Measurements from ENCODE around the gene AP5Z1.

Gene AP5Z1

GRCh38 chr7:4738711-4739527 is 36.5 kb upstream of the AP5Z1 start:
- Mint-ChIP-seq H3K4me3 (peak overlapping the region; percentile 50), H3K4me1 (ENCODE audit: low read depth) (peaks cover 60% of the 10 kb centered on the region), H3K9me3 (no peaks in the 10 kb centered on the region), H3K27me3 (no peaks in the 10 kb centered on the region), H3K27ac (peak overlapping the region; percentile 72), H3K36me3 (ENCODE audit: low read depth) (peaks cover 56% of the 10 kb centered on the region)
- intact Hi-C loops (cut with micrococcal nuclease): loop anchor here (5.0 kb wide), 1 partner anchor 37 kb away; no protein-coding TSS in a partner anchor

GRCh38 chr7:4739528-4739992 is 35.9 kb upstream of the AP5Z1 start:
- no peak overlapping the region for H3K4me3 Mint-ChIP-seq
- peaks cover 61% of the 10 kb centered on the region for H3K4me1 Mint-ChIP-seq (ENCODE audit: low read depth)
- H3K27ac Mint-ChIP-seq: peak overlapping the region; percentile 72
- H3K9me3 Mint-ChIP-seq: no peaks in the 10 kb centered on the region
- intact Hi-C loops (cut with micrococcal nuclease): loop anchor here (5.0 kb wide), 1 partner anchor 37 kb away; no protein-coding TSS in a partner anchor
- peaks cover 61% of the 10 kb centered on the region for H3K36me3 Mint-ChIP-seq (ENCODE audit: low read depth)
- no peaks in the 10 kb centered on the region for H3K27me3 Mint-ChIP-seq

- peaks cover 62% of the 10 kb centered on the region for H3K4me1 Mint-ChIP-seq (ENCODE audit: low read depth)
- H3K27me3 Mint-ChIP-seq: no peaks in the 10 kb centered on the region
- H3K27ac Mint-ChIP-seq: no peak overlapping the region
- H3K4me3 Mint-ChIP-seq: no peak overlapping the region
- intact Hi-C loops (cut with micrococcal nuclease): no loop called here
- H3K9me3 Mint-ChIP-seq: no peaks in the 10 kb centered on the region
- H3K36me3 Mint-ChIP-seq (ENCODE audit: low read depth): peaks cover 50% of the 10 kb centered on the region
Measured at GRCh38 chr7:4740796-4741195, 34.6 kb upstream of the AP5Z1 start.

GRCh38 chr7:4742051-4742573 is 33.3 kb upstream of the AP5Z1 start:
- intact Hi-C loops (cut with micrococcal nuclease): no loop called here
- H3K4me1 Mint-ChIP-seq (ENCODE audit: low read depth): peaks cover 61% of the 10 kb centered on the region
- no peaks in the 10 kb centered on the region for H3K9me3 Mint-ChIP-seq
- H3K4me3 Mint-ChIP-seq: no peak overlapping the region
- no peak overlapping the region for H3K27ac Mint-ChIP-seq
- no peaks in the 10 kb centered on the region for H3K27me3 Mint-ChIP-seq
- H3K36me3 Mint-ChIP-seq (ENCODE audit: low read depth): peaks cover 50% of the 10 kb centered on the region

- H3K4me1 Mint-ChIP-seq (ENCODE audit: low read depth): peaks cover 61% of the 10 kb centered on the region
- H3K27me3 Mint-ChIP-seq: no peaks in the 10 kb centered on the region
- intact Hi-C loops (cut with micrococcal nuclease): no loop called here
- H3K9me3 Mint-ChIP-seq: no peaks in the 10 kb centered on the region
- no peak overlapping the region for H3K4me3 Mint-ChIP-seq
- peaks cover 52% of the 10 kb centered on the region for H3K36me3 Mint-ChIP-seq (ENCODE audit: low read depth)
- peak overlapping the region; percentile 95 for H3K27ac Mint-ChIP-seq
Measured at GRCh38 chr7:4742852-4743251, 32.6 kb upstream of the AP5Z1 start.

GRCh38 chr7:4744391-4745264 is 30.8 kb upstream of the AP5Z1 start:
- Mint-ChIP-seq H3K36me3 (ENCODE audit: low read depth) (peaks cover 70% of the 10 kb centered on the region), H3K4me3 (peak overlapping the region; percentile 75), H3K27ac (peak overlapping the region; percentile 95), H3K27me3 (no peaks in the 10 kb centered on the region), H3K4me1 (ENCODE audit: low read depth) (peaks cover 63% of the 10 kb centered on the region), H3K9me3 (no peaks in the 10 kb centered on the region)
- intact Hi-C loops (cut with micrococcal nuclease): loop anchor here (2.0 to 5.0 kb wide), 4 partner anchors 18 to 102 kb away; partner anchors contain the start of gene AP5Z1

- Mint-ChIP-seq H3K27ac (peak overlapping the region; percentile 95), H3K4me1 (ENCODE audit: low read depth) (peaks cover 58% of the 10 kb centered on the region), H3K27me3 (no peaks in the 10 kb centered on the region), H3K4me3 (peak overlapping the region; percentile 75), H3K9me3 (no peaks in the 10 kb centered on the region), H3K36me3 (ENCODE audit: low read depth) (peaks cover 77% of the 10 kb centered on the region)
- intact Hi-C loops (cut with micrococcal nuclease): loop anchor here (2.0 to 5.0 kb wide), 4 partner anchors 19 to 103 kb away; partner anchors contain the start of gene AP5Z1
Measured at GRCh38 chr7:4745265-4745919, 30.0 kb upstream of the AP5Z1 start.

GRCh38 chr7:4745971-4746919 is 29.2 kb upstream of the AP5Z1 start:
- Mint-ChIP-seq H3K36me3 (ENCODE audit: low read depth) (peaks cover 77% of the 10 kb centered on the region), H3K4me1 (ENCODE audit: low read depth) (peaks cover 58% of the 10 kb centered on the region), H3K27ac (peak overlapping the region; percentile 95), H3K9me3 (no peaks in the 10 kb centered on the region), H3K27me3 (no peaks in the 10 kb centered on the region), H3K4me3 (peak overlapping the region; percentile 75)
- intact Hi-C loops (cut with micrococcal nuclease): loop anchor here (2.0 to 5.0 kb wide), 4 partner anchors 19 to 104 kb away; partner anchors contain the start of gene AP5Z1

GRCh38 chr7:4747013-4747412 is 28.4 kb upstream of the AP5Z1 start:
- peak overlapping the region; percentile 42 for H3K27ac Mint-ChIP-seq
- peaks cover 58% of the 10 kb centered on the region for H3K4me1 Mint-ChIP-seq (ENCODE audit: low read depth)
- intact Hi-C loops (cut with micrococcal nuclease): loop anchor here (5.0 kb wide), 2 partner anchors 35 to 105 kb away; no protein-coding TSS in a partner anchor
- H3K36me3 Mint-ChIP-seq (ENCODE audit: low read depth): peaks cover 75% of the 10 kb centered on the region
- no peaks in the 10 kb centered on the region for H3K27me3 Mint-ChIP-seq
- H3K4me3 Mint-ChIP-seq: no peak overlapping the region
- no peaks in the 10 kb centered on the region for H3K9me3 Mint-ChIP-seq

GRCh38 chr7:4747746-4748145 is 27.7 kb upstream of the AP5Z1 start:
- intact Hi-C loops (cut with micrococcal nuclease): loop anchor here (5.0 kb wide), 2 partner anchors 35 to 105 kb away; no protein-coding TSS in a partner anchor
- Mint-ChIP-seq H3K4me3 (no peak overlapping the region), H3K9me3 (no peaks in the 10 kb centered on the region), H3K27me3 (no peaks in the 10 kb centered on the region), H3K4me1 (ENCODE audit: low read depth) (peaks cover 56% of the 10 kb centered on the region), H3K27ac (peak overlapping the region; percentile 42), H3K36me3 (ENCODE audit: low read depth) (peaks cover 75% of the 10 kb centered on the region)

- H3K4me1 Mint-ChIP-seq (ENCODE audit: low read depth): peaks cover 55% of the 10 kb centered on the region
- H3K27me3 Mint-ChIP-seq: no peaks in the 10 kb centered on the region
- peaks cover 75% of the 10 kb centered on the region for H3K36me3 Mint-ChIP-seq (ENCODE audit: low read depth)
- H3K4me3 Mint-ChIP-seq: no peak overlapping the region
- intact Hi-C loops (cut with micrococcal nuclease): loop anchor here (5.0 kb wide), 2 partner anchors 36 to 106 kb away; no protein-coding TSS in a partner anchor
- no peaks in the 10 kb centered on the region for H3K9me3 Mint-ChIP-seq
- H3K27ac Mint-ChIP-seq: peak overlapping the region; percentile 42
Measured at GRCh38 chr7:4748231-4748681, 27.2 kb upstream of the AP5Z1 start.

- peaks cover 47% of the 10 kb centered on the region for H3K4me1 Mint-ChIP-seq (ENCODE audit: low read depth)
Measured at GRCh38 chr7:4749363-4749762, 26.1 kb upstream of the AP5Z1 start.

More at GRCh38 chr7:4749363-4749762, 26.1 kb upstream of the AP5Z1 start:
- H3K27me3 Mint-ChIP-seq: no peaks in the 10 kb centered on the region
- H3K4me3 Mint-ChIP-seq: no peak overlapping the region
- peak overlapping the region; percentile 42 for H3K27ac Mint-ChIP-seq
- intact Hi-C loops (cut with micrococcal nuclease): loop anchor here (5.0 kb wide), 2 partner anchors 37 to 107 kb away; no protein-coding TSS in a partner anchor
- H3K36me3 Mint-ChIP-seq (ENCODE audit: low read depth): peaks cover 73% of the 10 kb centered on the region
- H3K9me3 Mint-ChIP-seq: no peaks in the 10 kb centered on the region

Data from dendritic cell treated with granulocyte-macrophage colony-stimulating factor and Interleukin-4, amounts not matched to agents 40 ng/mL and 50 ng/mL, for 4 days (primary cell).